Activated naive CD4-positive, alpha-beta T cell treated with anti-CD3 and anti-CD28 coated beads, Interleukin-2, amount 10 ng/mL, durations not matched to agents 5 hours and 36 hours (primary cell): ENCODE results near the gene NFAM1. TPM values are rescaled to one million over a fixed set of nuclear protein-coding genes. Genes with fewer than 3 reads are reported as not detected.

ENCODE experiments used
- total RNA-seq, 2 experiments: library from RNA; stranded (reverse); gene quantifications; one replicate each; pipeline ENCODE4 v1.2.3, GENCODE V29; 2021

The NFAM1 gene
- under 1 TPM; 0.05 TPM for total RNA-seq

GRCh38 chr22:42432020-42432596 lies at the start of gene NFAM1:
Gene NFAM1 (minus strand): TSS chr22:42432403. CDS start chr22:42432357, 46 bp downstream.

Other genes with a start within 250 kb of the NFAM1 start
- gene TCF20, start 161.8 kb downstream of the NFAM1 start, total RNA-seq = 10 to 100 TPM; 84.2 to 90.7 TPM
- 10 to 100 TPM; 54.3 to 57.8 TPM for gene RRP7A, start 87.4 kb upstream of the NFAM1 start, total RNA-seq
- under 1 TPM; 0.45 to 0.99 TPM for gene SERHL2, start 121.6 kb upstream of the NFAM1 start, total RNA-seq
- gene POLDIP3, start 182.5 kb upstream of the NFAM1 start, total RNA-seq = 10 to 100 TPM; 73.8 to 74.5 TPM
- gene ATP5MGL, start 208.2 kb upstream of the NFAM1 start, total RNA-seq = under 1 TPM; 0.71 to 0.79 TPM
- 10 to 100 TPM; 57.4 to 58.9 TPM for gene CYB5R3, start 217.0 kb upstream of the NFAM1 start, total RNA-seq